HepG2 (cell line): ENCODE measurements around the gene SIRT5. TPM values are rescaled to one million over a fixed set of nuclear protein-coding genes. Genes with fewer than 3 reads are reported as not detected.

Experiments
- BORCS8-MEF2B ChIP-seq: sonication (generic); formaldehyde crosslinking; IDR thresholded peaks from 2 replicates; pipeline ENCODE4 v1.8.0; 2022; ENCODE audit warnings: mild to moderate bottlenecking, missing genetic modification reagents
- HMG20A ChIP-seq: IDR thresholded peaks from 2 replicates; pipeline ENCODE4 v1.6.1; 2016; ENCODE audit warnings: borderline replicate concordance
- KAT7 ChIP-seq: IDR thresholded peaks from 2 replicates; pipeline ENCODE4 v1.6.1; 2018; ENCODE audit warnings: borderline replicate concordance, missing compliant biosample characterization
- MLXIP ChIP-seq: sonication (generic); formaldehyde crosslinking; IDR thresholded peaks from 2 replicates; pipeline ENCODE4 v1.9.0; 2021; ENCODE audit warnings: missing genetic modification reagents, borderline replicate concordance
- RFX3 ChIP-seq: IDR thresholded peaks from 2 replicates; pipeline ENCODE4 v1.6.1; 2016; ENCODE audit warnings: missing biosample characterization, missing genetic modification reagents
- SMC3 ChIP-seq: IDR thresholded peaks from 2 replicates; pipeline ENCODE4 v1.6.1; 2011; ENCODE audit warnings: low read length, improper control_type of control experiment
- SRF ChIP-seq: IDR thresholded peaks from 2 replicates; pipeline ENCODE4 v1.6.1; 2011; ENCODE audit warnings: mild to moderate bottlenecking, low read depth, low read length, moderate library complexity
- THAP9 ChIP-seq: sonication (generic); formaldehyde crosslinking; IDR thresholded peaks from 2 replicates; pipeline ENCODE4; 2020; ENCODE audit warnings: missing genetic modification reagents, mild to moderate bottlenecking, borderline replicate concordance
- ZBTB43 ChIP-seq: sonication (generic); formaldehyde crosslinking; conservative IDR thresholded peaks from 2 replicates; pipeline ENCODE4 v1.4.0; 2020; ENCODE audit warnings: missing genetic modification reagents
- ZFP36 ChIP-seq: fragments of 150-350 bp; IDR thresholded peaks from 2 replicates; pipeline ENCODE4 v1.6.1; 2018; ENCODE audit warnings: borderline replicate concordance, low read length, low read depth; ENCODE audit not compliant: partially characterized antibody
- ZKSCAN1 ChIP-seq: fragments of 150-350 bp; IDR thresholded peaks from 2 replicates; pipeline ENCODE4 v1.6.1; 2014; ENCODE audit warnings: low read length
- ZNF124 ChIP-seq: sonication (generic); formaldehyde crosslinking; IDR thresholded peaks from 2 replicates; pipeline ENCODE4 v1.4.0; 2020; ENCODE audit warnings: missing genetic modification reagents
- ZNF17 ChIP-seq: sonication (generic); formaldehyde crosslinking; IDR thresholded peaks from 2 replicates; pipeline ENCODE4 v1.5.0; 2020; ENCODE audit warnings: mild to moderate bottlenecking, missing genetic modification reagents
- ZNF234 ChIP-seq: sonication (generic); formaldehyde crosslinking; conservative IDR thresholded peaks from 2 replicates; pipeline ENCODE4 v1.5.1; 2020; ENCODE audit warnings: mild to moderate bottlenecking, missing genetic modification reagents
- ZNF432 ChIP-seq: sonication (generic); formaldehyde crosslinking; IDR thresholded peaks from 2 replicates; pipeline ENCODE4 v1.5.0; 2020; ENCODE audit warnings: missing genetic modification reagents, mild to moderate bottlenecking, borderline replicate concordance
- ZNF558 ChIP-seq: sonication (generic); formaldehyde crosslinking; IDR thresholded peaks from 2 replicates; pipeline ENCODE4 v1.9.0; 2022; ENCODE audit warnings: mild to moderate bottlenecking, missing genetic modification reagents, borderline replicate concordance
- polyA plus RNA-seq, 8 experiments: library from polyadenylated mRNA; depleted of rRNA in 3 of 8; stranded (reverse) in 7 of 8; unstranded in 1 of 8; fragments of >200 nt; fragmentation: Illumina TruSeq in 4 of 8; extraction: Trizol in 4 of 8; gene quantifications; 2 replicates each; pipeline versions ENCODE4 v1.2.1 to v1.2.3, GENCODE V29; 2011 to 2016; ENCODE audit warnings: low read depth in 4 of 8, missing spikeins in 1 of 8, mixed read lengths in 1 of 8; ENCODE audit not compliant: insufficient read depth in 1 of 8
- total RNA-seq, 5 experiments: library from RNA; depleted of rRNA; stranded (reverse); fragments of >200 nt; fragmentation: Illumina TruSeq; extraction: Trizol; gene quantifications; 2 replicates each; pipeline ENCODE4 v1.2.3, GENCODE V29; 2016; ENCODE audit warnings: low read depth in 1 of 5
- TF ChIP-seq, protein P1 (sequence below): sonication (generic); formaldehyde crosslinking; IDR thresholded peaks from 2 replicates; pipeline ENCODE4 v1.8.1; 2023; ENCODE audit warnings: missing genetic modification reagents, inconsistent platforms, borderline replicate concordance
- TF ChIP-seq, protein P2 (sequence below): sonication (generic); formaldehyde crosslinking; IDR thresholded peaks from 2 replicates; pipeline ENCODE4 v1.8.0; 2023; ENCODE audit warnings: mild to moderate bottlenecking, missing genetic modification reagents

SIRT5 gene
- total and polyA plus RNA-seq, 2 of the 13 experiments (the other 11 are each of a cell fraction or from before 2014, with no cell fraction given), result 14.1 to 16.6 TPM

DNA sequence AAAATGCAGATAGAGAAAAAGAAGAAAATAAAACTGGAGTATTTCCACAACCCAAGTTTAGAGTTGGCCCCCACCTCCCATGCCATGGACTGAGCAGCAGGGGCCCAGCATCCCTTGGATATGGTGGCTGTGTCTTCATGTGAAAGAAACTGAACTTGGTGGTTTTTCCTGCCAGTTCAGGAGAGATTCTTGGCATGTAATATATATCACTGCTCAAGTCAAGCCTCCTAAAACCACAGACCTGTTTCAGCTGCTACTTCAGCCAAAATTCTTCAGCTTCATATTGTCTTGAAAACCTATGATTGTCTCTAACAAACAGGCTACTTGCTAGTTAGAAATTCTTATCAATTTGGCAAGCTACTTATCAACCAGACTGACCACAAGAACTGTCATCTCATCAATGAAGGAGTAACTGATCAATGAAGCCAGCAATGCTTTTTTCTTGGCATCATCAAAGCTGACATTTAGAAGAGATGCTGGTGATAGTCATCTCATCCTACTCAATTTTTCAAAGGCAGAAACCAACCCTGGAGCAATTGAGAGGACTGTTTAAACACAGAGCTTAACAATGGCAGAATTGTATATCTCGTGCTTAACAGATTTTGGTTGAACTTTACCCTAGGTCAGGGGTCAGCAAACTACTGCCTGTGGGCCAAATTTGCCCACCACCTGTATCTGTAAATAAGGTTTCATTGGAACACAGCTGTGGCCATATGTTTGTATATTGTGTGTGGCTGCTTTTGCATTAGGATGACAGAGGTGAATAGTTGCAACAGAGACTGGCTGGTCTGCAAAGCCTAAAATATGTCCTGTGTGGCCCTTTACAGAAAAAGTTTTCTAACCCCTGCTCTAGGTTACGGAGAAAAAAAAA, 30.4 kb downstream of the SIRT5 start (continued):
- TF ChIP-seq ZBTB43 (CRISPR knock-in tag), result peak; percentile 80; the same call in 1 of the 2 replicates
- TF ChIP-seq RFX3, result no peak
- 0 out of 2 replicates have a peak, but pooled peaks have one; percentile 70 for TF ChIP-seq MLXIP
- TF ChIP-seq THAP9 (CRISPR knock-in tag), result no peak
- TF ChIP-seq BORCS8-MEF2B (CRISPR knock-in tag), result peak; percentile 49; the same call in 1 of the 2 replicates
- 0 out of 2 replicates have a peak, but pooled peaks have one; percentile 36 for TF ChIP-seq ZNF432 (CRISPR knock-in tag)
- peak; percentile 84; the same call in 1 of the 2 replicates for TF ChIP-seq ZNF558 (CRISPR knock-in tag)
- 0 out of 2 replicates have a peak, but pooled peaks have one; percentile 30 for TF ChIP-seq ZNF124
- peak; percentile 98; the same call in 1 of the 2 replicates for TF ChIP-seq HMG20A (CRISPR knock-in tag)
- no peak; the same call in 1 of the 2 replicates for TF ChIP-seq SRF
- no peak for TF ChIP-seq ZNF17 (CRISPR knock-in tag)
- no peak for TF ChIP-seq ZNF234 (CRISPR knock-in tag)
- no peak for TF ChIP-seq KAT7 (CRISPR knock-in tag)
- no peak for TF ChIP-seq SMC3
- TF ChIP-seq ZKSCAN1, result peak; percentile 21; the same call in 1 of the 2 replicates
- TF ChIP-seq, protein P1, sequence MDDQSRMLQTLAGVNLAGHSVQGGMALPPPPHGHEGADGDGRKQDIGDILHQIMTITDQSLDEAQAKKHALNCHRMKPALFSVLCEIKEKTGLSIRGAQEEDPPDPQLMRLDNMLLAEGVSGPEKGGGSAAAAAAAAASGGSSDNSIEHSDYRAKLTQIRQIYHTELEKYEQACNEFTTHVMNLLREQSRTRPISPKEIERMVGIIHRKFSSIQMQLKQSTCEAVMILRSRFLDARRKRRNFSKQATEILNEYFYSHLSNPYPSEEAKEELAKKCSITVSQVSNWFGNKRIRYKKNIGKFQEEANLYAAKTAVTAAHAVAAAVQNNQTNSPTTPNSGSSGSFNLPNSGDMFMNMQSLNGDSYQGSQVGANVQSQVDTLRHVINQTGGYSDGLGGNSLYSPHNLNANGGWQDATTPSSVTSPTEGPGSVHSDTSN (CRISPR knock-in tag), result 0 out of 2 replicates have a peak, but pooled peaks have one; percentile 79
- TF ChIP-seq ZFP36, result no peak
- TF ChIP-seq, protein P2, sequence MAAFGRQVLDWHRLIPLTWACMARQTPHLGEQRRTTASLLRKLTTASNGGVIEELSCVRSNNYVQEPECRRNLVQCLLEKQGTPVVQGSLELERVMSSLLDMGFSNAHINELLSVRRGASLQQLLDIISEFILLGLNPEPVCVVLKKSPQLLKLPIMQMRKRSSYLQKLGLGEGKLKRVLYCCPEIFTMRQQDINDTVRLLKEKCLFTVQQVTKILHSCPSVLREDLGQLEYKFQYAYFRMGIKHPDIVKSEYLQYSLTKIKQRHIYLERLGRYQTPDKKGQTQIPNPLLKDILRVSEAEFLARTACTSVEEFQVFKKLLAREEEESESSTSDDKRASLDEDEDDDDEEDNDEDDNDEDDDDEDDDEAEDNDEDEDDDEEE (CRISPR knock-in tag), result no peak
